NCI-H510A (cell line): ENCODE data around the gene CAPN11.
A peak's percentile ranks its signal among the peaks of the same experiment; 100 is the strongest.

Experiments
- DNase-seq: peaks from one replicate; lab custom pipeline; 2025; lab: John Stamatoyannopoulos, UW

CAPN11 gene

DNA sequence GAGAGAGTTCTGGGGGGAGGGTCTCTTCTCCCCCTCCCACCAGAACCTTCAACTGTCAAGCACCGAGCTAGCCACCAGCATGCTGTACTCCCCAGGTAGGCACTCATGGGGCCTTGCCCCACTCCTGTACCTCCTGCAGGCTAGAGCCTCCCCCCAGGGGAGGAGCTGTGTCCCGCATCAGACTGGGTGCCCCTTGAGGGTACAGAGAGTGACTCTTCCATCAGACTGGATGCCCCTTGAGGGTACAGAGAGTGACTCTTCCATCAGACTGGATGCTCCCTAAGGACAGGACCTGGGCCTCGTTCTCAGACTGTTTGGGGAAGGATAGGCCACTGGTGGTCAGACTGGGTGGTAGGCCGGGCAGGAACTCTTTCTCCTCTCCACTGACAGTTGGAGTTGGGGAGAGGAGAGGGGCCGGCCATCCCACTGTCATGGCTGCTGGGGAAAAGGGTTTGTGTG lies at the start of gene CAPN11:
Gene CAPN11 (plus strand): TSS at position 51 of the 459 bp plus-strand sequence. CDS start 29 bp downstream, at position 80.
- no peak for DNase-seq

DNA sequence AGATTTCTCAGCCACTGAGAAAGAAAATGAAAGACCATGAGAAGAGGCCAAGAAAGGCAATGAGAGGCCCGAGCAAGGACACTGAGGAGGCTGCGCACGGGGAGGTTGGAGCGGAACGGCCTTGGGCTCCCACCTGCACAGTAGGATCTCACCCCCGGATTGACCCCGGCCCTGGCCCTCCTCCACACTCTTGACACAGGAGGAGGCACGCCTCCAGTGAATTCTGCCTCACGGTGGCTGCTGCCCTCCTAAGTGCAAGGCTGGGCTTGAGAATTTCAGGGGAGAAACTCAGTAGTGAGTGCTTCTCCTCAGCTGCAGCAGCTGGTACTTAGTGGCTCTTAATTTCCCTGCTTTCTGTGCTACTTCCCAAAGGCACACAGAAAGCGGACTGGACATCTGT lies 49.4 kb upstream of the CAPN11 start:
- DNase-seq: no peak

GRCh38 chr6:44110005-44110676 lies 48.5 kb upstream of the CAPN11 start:
- no peak for DNase-seq

- DNase-seq: no peak
Observed at GRCh38 chr6:44110966-44111365, 47.7 kb upstream of the CAPN11 start.

DNA sequence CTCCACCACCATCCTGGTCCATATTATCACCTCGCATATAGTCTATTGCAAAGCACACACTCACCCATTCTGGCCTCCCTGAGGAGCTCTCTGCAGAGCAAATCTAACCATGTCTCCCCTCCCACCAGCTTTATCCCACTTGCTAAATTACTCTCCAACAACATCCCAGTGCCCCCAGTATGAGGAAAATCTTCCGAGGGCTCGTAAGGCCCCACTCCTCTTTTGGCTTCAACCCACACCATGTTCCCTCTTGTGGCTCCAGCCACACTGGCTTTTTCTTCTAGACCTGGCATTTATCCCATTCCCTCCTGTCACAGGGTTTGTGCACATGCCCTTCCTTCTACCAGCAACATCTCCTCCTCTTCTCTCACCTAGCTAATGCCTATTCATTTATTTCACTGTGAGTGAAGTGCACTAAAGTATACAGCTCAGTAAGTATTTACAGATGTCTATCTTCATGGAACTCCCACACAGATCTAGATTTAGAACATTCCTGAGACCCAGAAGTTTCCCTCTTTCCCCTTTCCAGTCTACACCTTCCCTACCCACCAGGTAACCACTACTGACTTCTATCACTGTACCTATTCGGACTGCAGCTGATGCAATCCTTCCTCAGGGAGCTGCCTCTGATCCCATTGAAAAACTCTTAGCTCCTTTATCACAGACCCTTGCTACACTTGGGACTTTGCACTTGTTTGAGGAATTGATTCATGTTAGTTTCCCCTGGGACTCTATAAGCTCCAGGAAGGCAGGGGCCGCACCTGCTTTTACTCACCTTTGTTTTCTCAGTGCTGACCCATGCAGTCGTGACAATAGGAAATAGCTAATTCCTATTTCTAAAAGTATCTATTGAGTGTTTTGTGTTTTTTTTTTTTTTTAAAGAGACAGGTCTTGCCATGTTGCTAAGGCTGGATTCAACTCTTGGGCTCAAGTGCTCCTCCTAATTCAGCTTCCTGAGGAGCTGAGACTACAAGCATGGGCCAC lies 46.9 kb upstream of the CAPN11 start:
- DNase-seq: no peak

- DNase-seq: no peak
Observed at GRCh38 chr6:44113414-44113813, 45.2 kb upstream of the CAPN11 start.

DNA sequence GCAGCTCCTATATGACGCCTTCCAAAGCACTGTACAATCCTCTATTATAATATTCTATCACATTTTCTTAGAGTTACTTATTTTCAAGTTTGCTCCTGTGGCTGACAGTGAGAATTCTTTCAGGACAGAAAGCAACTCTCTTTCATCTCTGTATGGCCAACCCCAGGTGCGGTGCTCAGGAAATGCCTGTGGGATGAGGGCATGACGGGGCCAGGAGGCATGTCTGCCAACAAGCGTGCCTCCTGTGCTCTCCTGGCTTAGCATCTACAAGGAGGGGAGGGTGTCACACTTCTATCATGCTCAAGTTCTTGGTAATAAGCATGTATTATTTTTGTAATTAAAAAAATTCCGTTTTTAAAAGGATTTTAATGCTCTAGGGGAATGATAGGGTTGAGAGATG lies 42.8 kb upstream of the CAPN11 start:
- DNase-seq: no peak

- no peak for DNase-seq
Observed at GRCh38 chr6:44116641-44117382, 41.8 kb upstream of the CAPN11 start.

DNA sequence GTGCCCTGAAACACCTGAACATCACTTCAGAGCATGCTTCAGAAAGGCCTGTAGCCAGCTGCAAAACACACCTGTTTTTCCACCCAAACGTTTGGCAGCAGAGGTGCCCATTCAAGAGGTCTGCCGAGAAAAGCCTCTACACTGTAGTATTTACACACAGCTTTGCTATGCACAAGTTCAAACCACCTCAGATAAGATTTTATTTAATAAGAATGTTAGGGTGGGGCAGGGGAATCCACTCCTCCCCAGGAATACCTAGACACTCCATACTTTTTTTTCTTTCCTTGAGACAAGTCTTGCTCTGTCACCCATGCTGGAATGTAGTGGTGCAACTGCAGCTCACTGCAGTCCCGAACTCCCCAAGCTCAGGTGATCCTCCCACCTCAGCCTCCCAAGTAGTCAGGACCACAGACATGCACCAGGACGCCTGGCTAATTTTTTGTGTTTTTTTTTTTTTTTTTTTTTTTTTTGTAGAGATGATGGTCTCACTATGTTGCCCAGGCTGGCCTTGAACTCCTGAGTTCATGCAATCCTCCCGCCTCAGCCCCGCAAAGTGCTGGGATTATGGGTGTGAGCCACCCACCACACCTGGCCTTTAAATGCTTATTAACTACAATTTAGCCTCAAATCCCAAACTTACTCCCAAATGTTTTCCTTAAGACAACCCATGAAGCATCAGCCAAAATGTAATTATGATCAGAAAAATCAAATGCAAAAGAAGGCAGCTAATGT lies 41.1 kb upstream of the CAPN11 start:
- no peak for DNase-seq

DNA sequence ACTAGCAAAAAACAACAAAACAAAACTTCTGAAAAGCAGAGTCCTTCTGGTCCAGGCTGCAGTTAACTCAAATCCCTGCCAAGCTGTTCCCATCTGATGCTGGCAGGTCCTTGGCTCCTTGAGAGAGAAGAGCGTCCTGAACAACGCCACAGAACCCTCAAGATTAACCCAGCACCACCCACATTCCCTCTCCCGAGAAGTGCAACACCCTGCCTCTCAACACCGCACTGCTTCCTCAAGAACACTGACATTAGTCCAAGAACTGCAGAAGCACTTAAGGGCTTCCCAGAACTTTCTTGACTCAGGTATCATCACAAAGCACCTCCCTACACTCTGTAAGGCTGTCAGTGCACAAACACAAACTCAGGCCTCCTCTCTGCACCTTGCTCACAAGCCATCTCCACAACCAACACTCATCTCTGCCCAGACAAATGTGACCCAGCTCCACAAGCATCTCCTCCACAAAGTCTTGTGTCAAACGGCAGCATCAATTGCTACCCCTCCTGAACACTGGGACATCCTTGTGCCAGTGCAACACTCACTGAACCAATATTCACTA lies 38.8 kb upstream of the CAPN11 start:
- no peak for DNase-seq

DNA sequence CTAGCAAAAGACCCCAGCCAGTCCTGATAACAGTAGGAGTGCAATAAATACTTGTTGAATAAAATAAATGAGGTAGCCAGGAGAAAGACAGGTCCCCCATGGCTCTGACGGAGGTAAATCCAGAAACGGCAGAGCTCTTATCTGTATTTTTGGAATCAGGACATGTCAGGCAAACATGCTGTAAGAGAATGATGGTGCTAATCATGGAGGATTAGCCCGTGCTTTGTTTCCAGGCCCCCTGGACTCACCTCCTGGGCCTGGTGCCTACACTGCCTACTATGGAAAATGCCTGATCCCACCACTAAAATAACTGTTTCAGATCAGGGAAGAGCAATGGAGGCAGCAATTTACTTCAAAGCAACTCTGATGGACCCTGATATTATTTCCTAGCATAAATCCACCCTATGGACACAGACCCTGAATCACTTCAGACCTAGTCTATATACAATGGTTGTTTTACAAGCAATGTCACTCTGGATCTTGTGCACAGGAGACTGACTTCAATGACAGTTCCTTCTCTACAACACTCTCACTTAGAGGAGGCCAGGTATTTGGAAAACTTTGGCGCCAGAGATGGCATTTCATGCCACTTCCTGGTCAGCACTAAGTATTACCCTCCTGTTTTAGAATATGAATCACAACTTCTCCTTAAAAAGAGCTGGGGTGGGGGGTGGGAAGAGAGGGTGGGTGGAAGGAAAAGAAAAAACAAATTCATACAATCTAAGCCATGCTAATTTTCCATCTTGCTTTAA lies 37.8 kb upstream of the CAPN11 start:
- no peak for DNase-seq

DNA sequence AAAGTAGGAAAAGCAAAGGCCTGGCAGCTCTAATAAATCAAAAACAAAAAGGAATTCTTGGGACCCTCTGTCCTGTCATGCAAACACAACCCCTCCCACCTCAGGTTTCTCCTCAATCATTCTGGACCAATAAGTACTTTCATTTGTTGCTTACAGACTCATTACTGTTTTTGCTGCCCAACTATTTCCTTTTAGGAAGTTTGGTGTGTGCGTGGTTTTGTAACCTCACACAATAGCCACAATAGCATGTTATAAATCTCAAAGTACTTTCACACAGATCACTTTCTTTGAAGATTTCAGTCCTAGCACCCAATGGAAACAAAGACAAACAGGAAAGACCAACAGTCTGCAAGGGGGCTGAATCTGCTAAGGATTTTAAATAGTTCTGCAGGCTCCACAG lies 35.8 kb upstream of the CAPN11 start:
- DNase-seq: no peak

GRCh38 chr6:44123544-44123943 lies 35.1 kb upstream of the CAPN11 start:
- no peak for DNase-seq

GRCh38 chr6:44126320-44127149 lies 32.1 kb upstream of the CAPN11 start:
- DNase-seq: peak; percentile 26

DNA sequence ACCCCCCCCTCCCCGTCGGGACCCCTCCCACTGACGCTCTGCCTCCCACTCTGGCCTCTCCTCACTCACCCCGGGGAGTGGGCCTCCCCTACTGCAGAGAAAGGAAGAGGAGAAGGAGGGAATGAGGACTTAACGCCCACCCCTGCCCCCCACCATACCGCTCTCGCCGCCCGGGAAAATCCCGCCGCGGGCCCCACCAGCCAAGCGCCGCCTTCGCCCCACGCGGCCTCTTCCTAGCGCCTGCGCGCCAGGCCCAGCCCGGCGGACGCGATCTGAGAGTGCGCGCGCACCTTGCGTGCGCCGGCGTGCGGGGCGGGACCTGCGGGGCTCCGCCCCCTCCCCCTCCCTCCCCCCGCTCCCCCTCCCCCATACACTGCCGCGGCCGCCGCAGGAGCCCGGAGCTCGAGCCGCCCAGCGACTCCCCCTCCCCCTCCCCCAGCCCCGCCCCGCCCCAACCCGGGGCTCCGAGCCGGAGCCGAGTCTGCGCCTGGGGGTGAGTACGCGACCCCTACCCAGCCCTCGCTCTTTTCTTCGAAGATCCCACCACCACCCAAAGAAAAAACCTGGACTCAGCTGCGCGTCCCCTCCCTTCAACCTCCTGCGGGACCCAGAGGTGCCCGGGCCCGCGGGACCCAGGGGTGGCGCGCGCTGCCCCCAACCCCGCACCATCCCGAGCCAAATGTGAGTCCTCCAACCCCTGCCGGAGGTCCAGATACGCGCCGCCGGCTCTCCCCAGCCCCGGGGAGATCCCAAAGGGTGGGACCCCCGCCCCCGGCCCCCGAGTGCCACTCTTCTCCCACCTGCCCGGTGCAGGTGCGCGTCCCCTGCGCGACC lies 31.2 kb upstream of the CAPN11 start, which contains the start of the genes MRPL14 and TMEM63B:
Gene MRPL14 (minus strand): TSS at position 267 of the 834 bp plus-strand sequence. CDS start 10,841 bp downstream, outside the sequence.
Gene TMEM63B (plus strand): TSS at position 369 of the 834 bp plus-strand sequence. CDS start 7,031 bp downstream, outside the sequence.
- DNase-seq: peak; percentile 82

DNA sequence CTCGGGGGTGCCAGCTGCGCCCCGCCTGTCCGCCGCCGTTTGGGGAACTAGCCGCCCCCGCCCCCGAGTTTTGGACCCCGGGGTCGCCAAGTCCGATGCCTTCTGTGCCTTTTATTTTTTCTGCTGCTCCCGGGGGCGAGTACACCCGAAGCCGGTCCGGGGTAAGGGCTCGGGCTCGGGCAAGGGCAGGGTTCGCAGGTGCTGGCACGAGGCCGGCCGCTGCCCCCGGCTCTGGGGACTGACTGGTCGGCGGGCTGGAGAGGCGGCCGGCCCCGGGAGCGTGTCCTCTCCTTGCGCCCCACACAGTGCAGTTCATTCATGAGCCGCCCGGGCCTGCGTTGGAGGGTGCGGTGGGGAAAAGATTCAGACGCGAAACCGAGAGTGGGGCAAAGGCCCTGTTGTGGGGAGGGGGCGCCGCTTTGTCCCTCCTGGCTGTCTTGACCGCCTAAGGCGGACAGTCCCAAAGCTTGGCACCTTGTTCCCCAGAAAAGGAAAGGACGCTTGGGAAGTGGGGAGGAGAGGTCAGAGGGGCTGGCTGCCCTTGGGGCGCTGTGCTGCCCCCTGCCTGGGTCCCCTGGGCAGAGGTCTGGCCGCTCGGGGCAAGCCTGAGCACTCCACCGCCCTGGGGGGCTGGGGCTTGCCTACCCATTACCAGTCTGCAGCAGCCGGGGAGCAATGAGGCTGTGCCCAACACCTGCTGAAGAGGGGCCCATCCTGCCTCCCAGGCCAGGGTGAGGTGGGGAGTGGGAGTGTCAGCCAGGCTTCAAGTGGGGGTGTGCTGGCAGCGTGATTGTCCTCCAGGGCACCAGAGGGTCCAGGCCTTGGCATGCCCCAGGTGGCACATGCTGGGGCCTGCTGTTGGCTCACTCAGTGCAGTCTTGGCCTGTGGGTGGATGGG lies 30.4 kb upstream of the CAPN11 start:
- peak; percentile 27 for DNase-seq

- DNase-seq: no peak
Observed at GRCh38 chr6:44129841-44130322, 28.7 kb upstream of the CAPN11 start.
